D721Med (cell line): ENCODE data around the gene CX3CL1.
A peak's percentile ranks its signal among the peaks of the same experiment; 100 is the strongest.

Experiments
- DNase-seq: peaks from one replicate; pipeline ENCODE4 v3.0.0; 2011; ENCODE audit warnings: low spot score; ENCODE audit not compliant: insufficient read length
- FAIRE-seq: peaks from 2 replicates; lab custom pipeline; 2011; peaks lifted over from hg19 to GRCh38; lab: Jason Lieb, UNC
- CTCF ChIP-seq: IDR thresholded peaks from 2 replicates; pipeline ENCODE4 v1.5.1; 2012; ENCODE audit warnings: mild to moderate bottlenecking, control low read depth; ENCODE audit not compliant: insufficient read depth; ENCODE audit errors: missing control alignments

The CX3CL1 gene

GRCh38 chr16:57413733-57414132, 41.4 kb downstream of the CX3CL1 start:
- no peak for TF ChIP-seq CTCF
- DNase-seq, result no peak
- FAIRE-seq, result no peak

- DNase-seq (no peak), FAIRE-seq (no peak)
- TF ChIP-seq CTCF, result no peak
These were observed 43.8 kb downstream of the CX3CL1 start for GRCh38 chr16:57416084-57416483.

- no peak for TF ChIP-seq CTCF
- no peak for DNase-seq
- FAIRE-seq, result no peak
These were observed 47.2 kb downstream of the CX3CL1 start for GRCh38 chr16:57419506-57419905.

GRCh38 chr16:57422026-57422944, 50.0 kb downstream of the CX3CL1 start:
- FAIRE-seq (no peak), DNase-seq (no peak)
- peak; percentile 44 for TF ChIP-seq CTCF

GRCh38 chr16:57423152-57423551, 50.9 kb downstream of the CX3CL1 start:
- no peak for FAIRE-seq

GRCh38 chr16:57424583-57424982, 52.3 kb downstream of the CX3CL1 start:
- no peak for FAIRE-seq
- DNase-seq, result no peak

More at GRCh38 chr16:57423152-57423551, 50.9 kb downstream of the CX3CL1 start:
- DNase-seq, result no peak
- no peak for TF ChIP-seq CTCF

More at GRCh38 chr16:57424583-57424982, 52.3 kb downstream of the CX3CL1 start:
- TF ChIP-seq CTCF, result no peak
